CD4-positive, alpha-beta T cell treated with Interferon gamma for 1 hour (primary cell): ENCODE results near the gene TLK2.
"Not testable (repeated sequence)": the region's sequence is repeated elsewhere in the genome, so short reads cannot be mapped to it uniquely, and the experiment has no call there.

Source experiments
- DNase-seq: peaks from one replicate; pipeline ENCODE4 v3.0.0-alpha.2; 2020

The TLK2 gene

DNA sequence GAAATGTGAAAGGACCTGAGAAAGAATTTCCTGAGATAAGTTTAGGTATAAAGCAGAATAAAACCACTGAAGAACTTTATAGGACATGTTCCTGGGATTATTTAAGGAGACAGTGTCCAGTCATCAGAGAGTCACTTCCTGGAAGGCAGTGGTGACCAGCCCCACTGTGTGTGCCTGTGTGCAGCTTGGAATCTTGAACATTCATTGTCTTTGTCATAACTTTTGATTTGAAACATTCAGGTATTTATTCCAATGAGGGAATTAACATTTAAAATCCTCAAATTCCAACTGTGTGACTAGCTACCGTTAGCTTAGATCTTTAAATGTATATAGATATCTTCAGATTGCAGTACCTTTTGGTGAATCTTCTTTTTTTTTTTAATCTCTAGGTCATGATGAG is 87.2 kb downstream of the TLK2 start:
- no peak for DNase-seq

DNA sequence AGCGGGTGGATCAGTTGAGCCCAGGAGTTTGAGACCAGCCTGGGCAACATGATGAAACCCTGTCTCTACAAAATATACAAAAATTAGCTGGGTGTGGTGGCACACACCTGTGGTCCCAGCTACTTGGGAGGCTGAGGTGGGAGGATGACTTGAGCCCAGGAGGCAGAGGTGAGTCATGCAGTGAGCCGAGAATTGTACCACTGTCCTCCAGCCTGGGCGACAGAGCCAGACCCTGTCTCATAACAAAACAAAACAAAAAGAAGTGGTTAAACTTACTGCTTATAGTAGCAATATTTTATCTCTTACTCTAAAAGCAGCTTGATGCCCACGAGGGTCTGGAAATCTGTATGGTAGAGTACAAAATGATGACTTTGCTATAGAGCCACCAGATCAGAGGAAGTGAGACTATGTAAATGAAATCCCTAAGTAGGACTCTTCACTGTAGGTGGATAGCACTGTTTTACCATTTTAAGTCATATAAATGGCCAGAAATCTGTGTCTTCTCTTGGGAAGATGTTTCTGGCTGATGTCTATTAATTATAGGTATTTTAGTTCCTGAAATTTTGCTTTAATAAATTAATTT is 88.5 kb downstream of the TLK2 start:
- DNase-seq, result no peak

DNA sequence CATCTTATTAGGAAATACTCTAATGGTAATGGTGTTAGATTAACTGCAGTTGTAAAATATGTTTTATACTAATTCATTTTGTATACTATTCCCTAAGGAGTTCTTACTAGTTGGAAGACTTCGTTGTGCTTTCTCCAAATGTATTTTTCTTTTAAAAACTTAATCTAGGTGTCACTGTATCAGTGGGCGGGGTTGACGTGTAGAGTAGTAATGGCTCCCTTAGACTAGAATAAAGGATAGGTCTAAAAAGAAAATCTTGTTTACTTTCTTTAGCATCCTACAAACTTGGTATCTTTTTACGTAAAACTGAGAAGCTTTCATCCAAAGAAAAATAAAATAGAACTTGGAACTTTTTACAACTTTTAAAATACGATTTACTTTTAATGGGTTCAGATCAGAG is 93.9 kb downstream of the TLK2 start:
- no peak for DNase-seq

- no peak for DNase-seq
Measured at GRCh38 chr17:62572888-62573401, 94.3 kb downstream of the TLK2 start.

DNA sequence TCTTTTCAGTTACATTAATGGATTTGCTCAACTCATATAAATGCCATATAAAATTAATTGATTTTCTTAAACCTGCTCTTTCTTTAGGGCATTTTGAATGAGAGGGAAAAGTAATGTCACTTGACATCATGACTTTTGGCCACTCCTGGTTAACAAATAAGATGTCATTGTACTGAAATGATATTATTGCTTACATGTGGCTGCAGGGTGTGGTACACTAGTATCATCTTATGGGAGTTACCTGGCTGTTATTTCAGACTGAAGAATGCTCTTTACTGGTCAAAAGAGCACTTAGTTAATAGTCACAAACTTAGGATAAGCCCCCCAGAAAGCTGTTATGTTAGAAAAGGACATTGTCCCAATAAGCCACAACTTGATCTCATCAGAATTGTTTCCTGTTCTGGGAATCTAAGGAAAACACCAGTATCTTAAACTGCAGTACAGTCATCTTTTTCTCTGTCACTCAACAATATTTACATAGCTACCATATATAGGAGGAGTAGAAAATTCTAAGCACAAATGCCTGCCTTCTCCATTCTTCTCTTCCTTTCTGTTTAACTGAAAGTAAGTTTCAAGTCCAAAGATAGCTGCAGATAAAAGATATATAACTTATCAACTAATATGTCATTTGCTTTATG is 95.0 kb downstream of the TLK2 start:
- no peak for DNase-seq

DNA sequence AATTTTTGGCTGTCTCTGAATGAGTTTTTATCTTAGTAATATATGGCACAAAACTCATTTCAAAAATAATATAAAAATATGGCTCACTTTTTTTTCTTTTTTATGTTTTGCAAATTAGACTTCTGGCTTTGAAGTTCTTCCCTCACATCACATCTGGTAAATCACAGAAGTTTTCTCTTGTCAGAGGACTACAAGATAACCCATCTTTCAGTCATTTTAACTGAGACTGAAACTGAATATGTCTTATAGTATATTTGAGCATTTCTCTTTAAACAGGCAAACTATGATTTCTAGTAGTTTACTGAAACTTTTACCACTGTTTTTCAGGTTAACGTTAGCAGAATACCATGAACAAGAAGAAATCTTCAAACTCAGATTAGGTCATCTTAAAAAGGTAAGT is 97.8 kb downstream of the TLK2 start:
- DNase-seq, result no peak

GRCh38 chr17:62578757-62579487 is 100.3 kb downstream of the TLK2 start:
- no peak for DNase-seq

GRCh38 chr17:62580947-62581346 is 102.3 kb downstream of the TLK2 start:
- DNase-seq, result no peak

- no peak for DNase-seq
Measured at GRCh38 chr17:62581764-62582163, 103.1 kb downstream of the TLK2 start.

GRCh38 chr17:62587554-62587953 is 108.9 kb downstream of the TLK2 start:
- no peak for DNase-seq

DNA sequence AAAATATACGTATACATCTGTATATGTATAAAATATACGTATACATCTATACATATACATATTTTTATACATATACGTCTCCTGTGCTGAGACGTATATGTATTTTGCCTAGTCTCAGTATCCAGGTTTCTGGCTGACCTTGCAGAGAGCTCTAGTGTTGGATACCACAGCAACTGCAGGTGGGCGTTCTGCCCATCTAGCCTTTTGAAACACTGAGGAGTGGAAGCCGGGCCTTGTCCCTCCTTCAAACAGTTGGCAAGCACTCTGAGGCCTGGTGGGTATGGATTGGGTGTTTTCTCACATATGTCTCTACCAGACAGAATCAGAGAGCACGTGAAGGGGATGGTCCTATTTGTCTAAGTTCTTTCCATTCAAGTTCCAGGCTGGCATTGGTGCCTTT is 109.5 kb downstream of the TLK2 start:
- DNase-seq, result no peak

GRCh38 chr17:62591333-62591732 is 112.7 kb downstream of the TLK2 start:
- no peak for DNase-seq

- not testable (repeated sequence) for DNase-seq
Measured at GRCh38 chr17:62591822-62592221, 113.2 kb downstream of the TLK2 start.

GRCh38 chr17:62592341-62593099 is 113.9 kb downstream of the TLK2 start:
- DNase-seq, result no peak

- no peak for DNase-seq
Measured at GRCh38 chr17:62595484-62595883, 116.9 kb downstream of the TLK2 start.

DNA sequence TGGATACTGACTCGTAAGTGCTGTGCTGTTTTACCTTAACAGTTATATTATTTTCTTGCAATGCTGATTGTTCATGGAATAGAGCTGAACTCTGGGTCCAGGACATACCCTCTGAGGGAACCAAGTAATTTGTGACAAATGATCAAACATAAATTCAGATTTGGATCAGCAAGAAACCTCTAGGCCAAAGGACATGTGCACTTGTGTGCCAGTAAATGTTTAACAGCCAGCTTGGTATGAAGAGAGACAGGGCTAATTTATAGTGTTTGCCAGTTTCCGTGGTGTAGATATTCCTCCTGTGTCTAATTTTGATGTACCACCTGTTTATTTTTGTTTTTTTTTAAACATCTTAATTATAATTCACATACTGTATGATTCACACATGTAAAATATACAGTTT is 118.0 kb downstream of the TLK2 start:
- no peak for DNase-seq

DNA sequence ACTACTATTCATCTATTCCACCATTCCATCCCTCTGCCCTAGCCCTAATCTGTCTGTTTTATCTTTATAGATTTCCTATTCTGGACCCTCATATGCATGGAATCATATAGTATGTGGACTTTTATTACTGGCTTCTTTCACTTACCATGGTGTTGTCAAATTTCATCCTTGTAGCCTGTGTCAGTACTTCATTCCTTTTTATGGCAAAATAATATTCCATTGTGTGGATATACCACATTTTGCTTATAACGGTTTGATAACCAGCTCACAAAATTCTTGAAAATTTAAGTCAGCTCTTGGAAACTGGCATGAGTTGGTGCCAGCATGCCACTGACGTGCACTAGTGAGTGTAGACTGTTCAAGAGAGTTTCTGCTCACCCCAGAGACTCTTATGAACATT is 118.5 kb downstream of the TLK2 start:
- DNase-seq, result no peak

GRCh38 chr17:62597920-62598319 is 119.3 kb downstream of the TLK2 start:
- DNase-seq, result no peak

- no peak for DNase-seq
Measured at GRCh38 chr17:62599964-62600657, 121.5 kb downstream of the TLK2 start.

DNA sequence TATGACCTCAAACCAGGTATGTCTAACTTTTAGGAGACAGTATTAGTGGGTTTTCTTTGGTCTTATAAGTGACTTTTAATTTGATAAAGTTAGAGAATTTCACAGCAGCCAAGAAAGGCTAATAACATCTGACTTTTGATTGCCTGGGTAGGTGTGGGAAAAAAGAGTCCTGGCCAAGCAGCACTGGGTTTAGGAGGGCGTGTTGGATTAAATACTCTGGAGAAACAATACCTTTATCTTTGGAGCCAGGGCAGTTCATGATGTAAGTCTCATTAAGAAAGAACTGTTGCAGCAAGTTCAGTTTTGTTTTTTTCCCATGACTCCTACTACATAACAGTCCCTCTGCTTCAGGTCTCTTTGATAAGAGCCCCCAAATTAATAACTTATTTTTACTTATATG is 122.2 kb downstream of the TLK2 start:
- DNase-seq, result no peak

DNA sequence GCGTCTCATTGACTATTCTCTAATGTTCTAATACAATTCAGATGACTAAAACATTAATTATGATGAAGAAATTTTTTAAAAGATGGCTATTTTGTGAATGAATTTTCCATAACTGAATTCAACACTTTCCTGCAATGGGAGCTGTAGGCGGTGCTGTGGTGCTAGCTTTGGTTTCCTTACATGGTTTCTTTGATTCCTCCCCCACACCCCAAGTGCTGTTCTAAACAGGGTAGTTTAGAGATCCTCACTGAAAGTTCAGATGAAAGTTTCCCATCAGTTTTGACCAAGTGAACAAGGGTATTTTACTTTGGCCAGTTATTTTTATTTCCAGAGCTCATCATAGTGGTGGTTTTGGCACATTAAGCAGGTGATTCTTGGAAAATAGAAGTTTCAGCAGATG is 122.8 kb downstream of the TLK2 start:
- DNase-seq, result no peak

DNA sequence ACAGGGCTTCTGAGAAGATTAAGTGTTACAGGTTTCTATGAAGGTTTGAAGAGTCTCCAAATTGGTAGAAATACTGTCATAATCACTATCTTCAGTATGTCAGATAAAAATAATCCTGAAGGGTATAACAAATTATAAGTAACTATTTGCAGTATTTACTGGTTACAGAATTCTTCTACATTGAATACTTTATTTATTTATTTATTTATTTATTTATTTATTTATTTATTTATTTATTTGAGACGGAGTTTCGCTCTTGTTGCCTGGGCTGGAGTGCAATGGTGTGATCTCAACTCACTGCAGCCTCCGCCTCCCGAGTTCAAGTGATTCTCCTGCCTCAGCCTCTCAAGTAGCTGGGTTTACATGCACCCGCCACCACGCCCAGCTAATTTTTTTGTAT is 125.2 kb downstream of the TLK2 start:
- not testable (repeated sequence) for DNase-seq

GRCh38 chr17:62605588-62605987 is 127.0 kb downstream of the TLK2 start:
- DNase-seq, result no peak
